HG03064 (cell line): Measurements from ENCODE around the gene GSG1L.
"Not testable (repeated sequence)": the region's sequence is repeated elsewhere in the genome, so short reads cannot be mapped to it uniquely, and the experiment has no call there.

Source experiments
- ATAC-seq: cut with Tn5 transposase; IDR thresholded peaks from one replicate; pipeline ENCODE4 v1.9.1; 2021; ENCODE audit warnings: low read depth; ENCODE audit not compliant: unreplicated experiment

The GSG1L gene

GRCh38 chr16:27920391-27920891 is 143.1 kb downstream of the GSG1L start:
- no peak for ATAC-seq

GRCh38 chr16:27918755-27919154 is 144.8 kb downstream of the GSG1L start:
- ATAC-seq = no peak

- ATAC-seq = no peak
These were observed 145.6 kb downstream of the GSG1L start for GRCh38 chr16:27917949-27918348.

GRCh38 chr16:27911486-27911885 is 152.0 kb downstream of the GSG1L start:
- no peak for ATAC-seq

GRCh38 chr16:27907457-27907972 is 156.0 kb downstream of the GSG1L start:
- no peak for ATAC-seq

GRCh38 chr16:27906883-27907282 is 156.6 kb downstream of the GSG1L start:
- ATAC-seq = no peak

- no peak for ATAC-seq
These were observed 160.4 kb downstream of the GSG1L start for GRCh38 chr16:27903046-27903655.

- ATAC-seq = no peak
These were observed 161.0 kb downstream of the GSG1L start for GRCh38 chr16:27902551-27902950.

GRCh38 chr16:27901956-27902355 is 161.6 kb downstream of the GSG1L start:
- ATAC-seq = no peak

- no peak for ATAC-seq
These were observed 163.8 kb downstream of the GSG1L start for GRCh38 chr16:27899736-27900135.

GRCh38 chr16:27894386-27894785 is 169.1 kb downstream of the GSG1L start:
- no peak for ATAC-seq

GRCh38 chr16:27892879-27893278 is 170.6 kb downstream of the GSG1L start:
- no peak for ATAC-seq

- no peak for ATAC-seq
These were observed 172.6 kb downstream of the GSG1L start for GRCh38 chr16:27890866-27891265.

GRCh38 chr16:27890006-27890405 is 173.5 kb downstream of the GSG1L start:
- ATAC-seq = no peak

GRCh38 chr16:27883576-27883975 is 179.9 kb downstream of the GSG1L start:
- ATAC-seq = no peak

GRCh38 chr16:27880287-27880686 is 183.2 kb downstream of the GSG1L start:
- no peak for ATAC-seq

- no peak for ATAC-seq
These were observed 183.8 kb downstream of the GSG1L start for GRCh38 chr16:27879601-27880247.

- not testable (repeated sequence) for ATAC-seq
These were observed 190.9 kb downstream of the GSG1L start for GRCh38 chr16:27872627-27873026.

GRCh38 chr16:27870116-27870798 is 193.3 kb downstream of the GSG1L start:
- ATAC-seq = no peak

- no peak for ATAC-seq
These were observed 194.1 kb downstream of the GSG1L start for GRCh38 chr16:27869411-27869810.

- ATAC-seq = no peak
These were observed 195.3 kb downstream of the GSG1L start for GRCh38 chr16:27868180-27868579.
